Mucosa of descending colon (tissue), 3 donors: ENCODE measurements around the gene MRPL58. TPM values are rescaled to one million over a fixed set of nuclear protein-coding genes. Genes with fewer than 3 reads are reported as not detected.
"Not testable (repeated sequence)": the region's sequence is repeated elsewhere in the genome, so short reads cannot be mapped to it uniquely, and the experiment has no call there.

Experiments
- ATAC-seq: fragments of 200-7000 bp; cut with Tn5 transposase; one replicate; pipeline ENCODE4 v1.9.1; 2020; ENCODE audit warnings: mild to moderate bottlenecking, moderate library complexity
- DNase-seq, 3 donors: peaks; one replicate each; pipeline ENCODE4 v3.0.0-alpha.2; 2020
- H3K36me3 ChIP-seq: fragments of 200-600 bp; one replicate; pipeline ENCODE4 v1.8.0; 2021; ENCODE audit warnings: low read depth, mild to moderate bottlenecking
- H3K4me1 ChIP-seq: fragments of 200-600 bp; one replicate; pipeline ENCODE4 v1.8.0; 2021; ENCODE audit warnings: low read depth, mild to moderate bottlenecking
- H3K4me3 ChIP-seq: fragments of 200-600 bp; one replicate; pipeline ENCODE4 v1.8.0; 2021; ENCODE audit warnings: mild to moderate bottlenecking
- H3K9me3 ChIP-seq: fragments of 200-600 bp; one replicate; pipeline ENCODE4 v1.8.0; 2021; ENCODE audit warnings: mild to moderate bottlenecking
- CTCF ChIP-seq: fragments of 200-600 bp; IDR thresholded peaks from one replicate; pipeline ENCODE4 v1.8.0; 2022; ENCODE audit warnings: antibody characterized with exemption, mild to moderate bottlenecking
- intact Hi-C, 2 donors: fragments of 100-400 bp; cut with DNase I in 1 of 2; cut with micrococcal nuclease in 1 of 2; formaldehyde crosslinking; loops; one replicate each; pipeline versions ENCODE4 v1.11.0 to v1.11.1; 2022; cut with DNase I, micrococcal nuclease
- total RNA-seq, 3 donors: library from RNA; stranded (reverse); fragmentation: NEBNext Ultra II Directional in 2 of 3; extraction: Animal tissue kit (Norgen Biotek cat#: 25700) in 2 of 3; gene quantifications; one replicate each; pipeline versions ENCODE4 v1.2.1 to v1.2.4, GENCODE V29; 2021 to 2023
- donor health status: DM: no; HTN: no; CAD: no; lungs with moderate emphysema.
- donor health status: DM: no; HTN: no; CAD: no.
- donor health status: DM: no; HTN: yes; CAD: no.

The MRPL58 gene
- total RNA-seq, 3 donors from 2014 or later = 24.7 to 32.9 (median 25.4) TPM

DNA sequence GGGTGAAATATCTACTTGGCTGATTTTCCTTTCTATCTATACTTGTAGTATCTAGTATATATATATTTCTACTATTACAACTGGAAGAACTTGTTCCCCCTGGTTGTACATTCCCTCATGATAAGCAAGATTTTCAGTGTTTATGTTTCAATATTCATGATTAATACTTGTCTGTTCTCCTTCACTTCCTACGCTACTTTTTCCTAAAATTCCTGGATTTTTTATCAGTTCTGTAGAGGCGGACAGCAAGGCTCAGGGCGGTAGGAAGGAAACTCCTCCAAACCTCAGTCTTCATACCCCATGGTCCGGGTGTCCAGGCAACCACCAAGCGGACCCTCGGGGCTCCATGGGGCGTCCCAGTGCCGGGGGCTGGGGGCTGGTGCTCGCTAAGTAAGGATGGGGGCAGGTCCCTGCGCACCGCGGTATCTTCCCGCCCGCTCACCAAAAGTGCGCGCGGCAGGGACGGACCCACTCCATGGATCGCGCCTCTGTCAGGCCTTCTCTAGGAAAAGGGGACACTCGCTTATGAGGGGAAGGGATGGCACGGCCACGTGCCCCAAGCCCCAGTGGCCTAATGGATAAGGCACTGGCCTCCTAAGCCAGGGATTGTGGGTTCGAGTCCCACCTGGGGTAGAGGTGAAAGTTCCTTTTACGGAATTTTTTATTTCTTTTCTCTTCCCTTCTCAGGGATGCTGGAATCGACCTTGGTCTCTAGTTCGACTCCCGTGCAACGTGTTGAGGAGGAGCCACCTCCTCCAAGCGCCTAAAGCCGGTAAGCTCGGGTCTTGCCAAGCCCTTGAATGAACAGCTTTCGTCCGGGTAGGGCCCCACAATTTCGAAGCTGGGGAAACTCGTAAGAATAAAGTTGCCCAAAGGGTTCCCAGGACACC is 21.1 kb downstream of the MRPL58 start:
- Histone ChIP-seq H3K36me3 (no peaks in the 10 kb centered on the region), H3K4me1 (peaks cover 31% of the 10 kb centered on the region), H3K9me3 (no peaks in the 10 kb centered on the region), H3K4me3 (no peak overlapping the region)
- ATAC-seq = peak; percentile 52
- intact Hi-C loops = no loop called here
- DNase-seq = peak; percentile 90 to 94 (median 94)
- no peak for TF ChIP-seq CTCF

DNA sequence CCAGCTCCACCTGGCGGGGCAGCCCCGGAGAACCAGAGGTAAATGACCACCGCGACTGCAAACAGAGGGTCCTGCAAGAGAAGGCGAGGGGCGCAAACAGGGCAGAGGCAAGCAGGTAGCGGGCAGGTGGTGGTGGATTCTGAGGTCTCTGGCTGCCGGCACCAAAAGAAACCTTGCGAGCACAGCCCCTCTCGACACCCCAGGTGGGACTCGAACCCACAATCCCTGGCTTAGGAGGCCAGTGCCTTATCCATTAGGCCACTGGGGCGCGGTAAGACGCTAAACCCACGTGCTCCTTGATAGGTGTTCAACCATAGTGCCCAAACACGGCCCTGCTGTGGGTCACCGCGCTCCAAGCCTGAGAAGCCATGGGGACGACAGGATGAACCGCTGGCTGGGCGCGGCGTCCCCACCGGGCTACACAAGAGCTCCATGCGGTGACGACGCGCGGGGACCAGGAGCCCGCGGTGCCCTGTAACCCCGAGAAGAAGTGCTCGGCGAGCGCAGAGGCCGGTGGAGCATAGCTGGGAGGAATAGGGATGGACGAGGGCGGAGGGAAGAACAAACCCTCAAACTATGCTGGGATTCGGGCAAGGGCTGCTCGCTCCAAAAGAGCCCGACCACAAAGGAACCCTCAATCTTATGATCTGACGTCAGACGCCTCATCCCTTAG is 21.9 kb downstream of the MRPL58 start:
- Histone ChIP-seq H3K9me3 (no peaks in the 10 kb centered on the region), H3K4me1 (peaks cover 31% of the 10 kb centered on the region), H3K4me3 (peak overlapping the region; percentile 16), H3K36me3 (no peaks in the 10 kb centered on the region)
- no peak for TF ChIP-seq CTCF
- intact Hi-C loops = no loop called here
- DNase-seq (peak; percentile 88 to 92 (median 89)), ATAC-seq (peak; percentile 73)

GRCh38 chr17:75036643-75037268 is 24.3 kb downstream of the MRPL58 start:
- no peak overlapping the region for H3K4me3 ChIP-seq
- peak; percentile 86 to 90 (median 89) for DNase-seq
- no peaks in the 10 kb centered on the region for H3K9me3 ChIP-seq
- H3K36me3 ChIP-seq = peaks cover 11% of the 10 kb centered on the region
- H3K4me1 ChIP-seq = peaks cover 31% of the 10 kb centered on the region
- intact Hi-C loops = no loop called here
- peak; percentile 53 for ATAC-seq
- TF ChIP-seq CTCF = no peak

- Histone ChIP-seq H3K9me3 (no peaks in the 10 kb centered on the region), H3K36me3 (peaks cover 12% of the 10 kb centered on the region), H3K4me1 (peaks cover 20% of the 10 kb centered on the region), H3K4me3 (no peak overlapping the region)
- intact Hi-C loops = no loop called here
- DNase-seq (no peak), ATAC-seq (no peak)
- no peak for TF ChIP-seq CTCF
These were observed 26.8 kb downstream of the MRPL58 start for GRCh38 chr17:75039238-75039637.

DNA sequence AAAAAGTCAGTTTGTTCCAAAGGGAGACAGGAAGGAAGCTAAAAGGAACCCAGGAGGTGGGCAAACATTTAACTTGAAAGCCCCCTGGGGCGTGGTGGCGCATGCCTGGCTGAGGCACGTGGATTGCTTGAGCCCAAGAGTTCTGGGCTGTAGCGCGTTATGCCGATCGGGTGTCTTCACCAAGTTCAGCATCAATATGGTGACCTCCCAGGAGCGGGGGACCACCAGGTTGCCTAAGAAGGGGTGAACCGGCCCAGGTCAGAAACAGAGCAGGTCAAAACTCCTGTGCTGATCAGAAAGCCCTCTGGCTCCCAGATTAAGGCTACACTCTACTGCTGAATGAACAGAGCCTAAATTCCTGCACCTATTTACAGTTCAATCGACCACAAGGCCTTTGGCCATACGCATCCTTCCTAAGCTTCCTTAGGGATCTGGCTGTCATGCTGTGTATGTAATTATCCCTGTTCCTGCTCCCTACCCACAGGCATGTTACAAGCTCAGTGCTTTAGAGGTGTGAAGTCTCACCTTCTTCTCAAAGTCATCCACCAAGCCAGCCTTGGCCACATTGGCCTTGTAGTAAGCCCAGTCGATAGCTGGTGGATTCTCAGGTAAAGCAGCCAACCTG is 29.3 kb downstream of the MRPL58 start:
- Histone ChIP-seq H3K9me3 (no peaks in the 10 kb centered on the region), H3K4me1 (peaks cover 7% of the 10 kb centered on the region), H3K36me3 (peaks cover 12% of the 10 kb centered on the region), H3K4me3 (no peak overlapping the region)
- DNase-seq (no peak), ATAC-seq (no peak)
- TF ChIP-seq CTCF = no peak
- intact Hi-C loops = no loop called here

GRCh38 chr17:75043789-75044188 is 31.3 kb downstream of the MRPL58 start:
- H3K4me1 ChIP-seq = peaks cover 16% of the 10 kb centered on the region
- DNase-seq, ATAC-seq, H3K4me3 ChIP-seq, H3K9me3 ChIP-seq, intact Hi-C loops: not testable (repeated sequence)
- peaks cover 12% of the 10 kb centered on the region for H3K36me3 ChIP-seq
